Lung (tissue), 12 donors: ENCODE measurements around the gene CDC42SE2. TPM values are rescaled to one million over a fixed set of nuclear protein-coding genes. Genes with fewer than 3 reads are reported as not detected.

Experiments used
- ATAC-seq: fragments of 200-7000 bp; cut with Tn5 transposase; one replicate; pipeline ENCODE4 v1.9.1; 2020; ENCODE audit warnings: moderate number of reproducible peaks; ENCODE audit not compliant: insufficient read depth, low FRiP score
- DNase-seq, 3 donors: peaks; one replicate each; pipeline ENCODE4 v3.0.0-alpha.2; 2013 to 2017
- H3K27ac ChIP-seq, 2 donors: one replicate each; pipeline ENCODE4 v1.5.1; 2013; ENCODE audit warnings: mild to moderate bottlenecking in 2 of 2, moderate library complexity in 2 of 2, control low read depth in 1 of 2, inconsistent platforms in 1 of 2, low read depth in 1 of 2, low read length in 1 of 2
- H3K27me3 ChIP-seq, 3 donors: one replicate each; pipeline ENCODE4 v1.5.1; 2013; ENCODE audit warnings: low read length in 2 of 3; ENCODE audit not compliant: control insufficient read depth in 3 of 3, insufficient read depth in 3 of 3
- H3K36me3 ChIP-seq, 4 donors: one replicate each; pipeline ENCODE4 v1.5.1; 2013; ENCODE audit warnings: low read length in 4 of 4, mild to moderate bottlenecking in 1 of 4, moderate library complexity in 1 of 4; ENCODE audit not compliant: control insufficient read depth in 4 of 4, insufficient read depth in 4 of 4
- H3K4me1 ChIP-seq, 5 donors: one replicate each; pipeline ENCODE4 v1.5.1; 2013; ENCODE audit warnings: low read length in 5 of 5, mild to moderate bottlenecking in 2 of 5, moderate library complexity in 1 of 5; ENCODE audit not compliant: control insufficient read depth in 5 of 5, insufficient read depth in 5 of 5
- H3K4me3 ChIP-seq: one replicate; pipeline ENCODE4 v1.5.1; 2013; ENCODE audit warnings: mild to moderate bottlenecking, control low read depth, moderate library complexity
- H3K9ac ChIP-seq, 2 donors: one replicate each; pipeline ENCODE4 v1.5.1; 2013; ENCODE audit warnings: low read length in 2 of 2, control low read depth in 1 of 2; ENCODE audit not compliant: insufficient read depth in 1 of 2
- H3K9me3 ChIP-seq, 4 donors: one replicate each; pipeline ENCODE4 v1.5.1; 2013; ENCODE audit warnings: low read length in 3 of 4, mild to moderate bottlenecking in 1 of 4, moderate library complexity in 1 of 4; ENCODE audit not compliant: control insufficient read depth in 4 of 4, insufficient read depth in 3 of 4
- CTCF ChIP-seq: IDR thresholded peaks from 2 replicates; pipeline ENCODE4 v1.5.1; 2012; ENCODE audit warnings: mild to moderate bottlenecking; ENCODE audit errors: control extremely low read depth, extremely low read depth
- WGBS, 2 donors: extraction: QIAGEN DNeasy Blood & Tissue Kit; methylation state at CpG; one replicate each; pipeline ENCODE4 v1.1.7; 2013; 5-methylcytosine and 5-hydroxymethylcytosine counted together
- polyA plus RNA-seq, 2 donors: library from polyadenylated mRNA; stranded (reverse); fragments of 200-250 nt; gene quantifications; one replicate each; pipeline ENCODE4 v1.2.1, GENCODE V29; 2013
- total RNA-seq, 2 donors: library from RNA; depleted of rRNA in 1 of 2; stranded (reverse); fragments of >200 nt in 1 of 2; gene quantifications; one replicate each; pipeline ENCODE4 v1.2.1, GENCODE V29; 2014 to 2021
- donor health status: control.
- donor health status: control.
- donor health status: Bipolar disorder and iron deficiency.
- donor health status: healthy.
- donor health status: DM: yes; HTN: yes; CAD: no.

The CDC42SE2 gene
- total and polyA plus RNA-seq, 4 donors = 18.1 to 58.9 (median 28.4) TPM

DNA sequence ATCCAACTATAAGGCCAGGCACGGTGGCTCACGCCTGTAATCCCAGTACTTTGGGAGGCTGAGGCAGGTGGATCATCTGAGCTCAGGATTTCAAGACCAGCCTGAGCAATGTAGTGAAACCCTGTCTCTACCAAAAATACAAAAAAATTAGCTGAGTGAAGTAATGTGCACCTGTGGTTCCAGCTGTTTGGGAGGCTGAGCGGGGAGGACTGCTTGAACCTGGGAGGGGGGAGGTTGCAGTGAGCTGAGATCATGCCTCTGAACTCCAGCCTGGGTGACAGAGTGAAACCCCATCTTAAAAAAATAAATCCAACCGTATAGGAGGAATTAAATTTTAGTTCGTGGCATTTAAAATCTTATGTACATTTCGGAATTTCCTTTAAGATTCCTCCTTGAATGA is 123.4 kb downstream of the CDC42SE2 start:
- TF ChIP-seq CTCF = no peak
- Histone ChIP-seq H3K36me3 (peaks cover 0 to 10% (median 1%) of the 10 kb centered on the region in 4 donors), H3K27me3 (no peaks in the 10 kb centered on the region), H3K4me1 (peaks cover 0 to 4% (median 0%) of the 10 kb centered on the region in 5 donors), H3K27ac (no peak overlapping the region), H3K4me3 (no peak overlapping the region), H3K9me3 (no peaks in the 10 kb centered on the region), H3K9ac (no peak overlapping the region)
- ATAC-seq (no peak), DNase-seq (no peak)
- 92 to 93% methylated on average over 6 of the region's 6 CpGs for WGBS, 2 donors

- DNase-seq (no peak), ATAC-seq (no peak)
- Histone ChIP-seq H3K9ac (no peak overlapping the region), H3K27me3 (no peaks in the 10 kb centered on the region), H3K27ac (no peak overlapping the region), H3K36me3 (peaks cover 2 to 12% (median 7%) of the 10 kb centered on the region in 4 donors), H3K9me3 (no peaks in the 10 kb centered on the region), H3K4me3 (no peak overlapping the region), H3K4me1 (peaks cover 0 to 3% (median 0%) of the 10 kb centered on the region in 5 donors)
- WGBS, 2 donors = 74 to 82% methylated on average over 4 of the region's 4 CpGs
- TF ChIP-seq CTCF = no peak
Measured at GRCh38 chr5:131389096-131389868, 125.4 kb downstream of the CDC42SE2 start.

GRCh38 chr5:131389869-131390265 is 126.0 kb downstream of the CDC42SE2 start:
- Histone ChIP-seq H3K27me3 (no peaks in the 10 kb centered on the region), H3K36me3 (peaks cover 4 to 12% (median 7%) of the 10 kb centered on the region in 4 donors), H3K4me3 (no peak overlapping the region), H3K4me1 (peaks cover 0 to 3% (median 0%) of the 10 kb centered on the region in 5 donors), H3K9me3 (no peaks in the 10 kb centered on the region), H3K9ac (no peak overlapping the region), H3K27ac (no peak overlapping the region)
- 39 to 40% methylated on average over 1 of the region's 1 CpG for WGBS, 2 donors
- DNase-seq = no peak
- no peak for TF ChIP-seq CTCF
- no peak for ATAC-seq
